HG02840 (cell line): ENCODE measurements around the gene EIPR1.

Experiments
- ATAC-seq: cut with Tn5 transposase; IDR thresholded peaks from one replicate; pipeline ENCODE4 v1.9.1; 2021; ENCODE audit warnings: mild to moderate bottlenecking, moderate library complexity, moderate number of reproducible peaks; ENCODE audit not compliant: unreplicated experiment, low FRiP score

Gene EIPR1

GRCh38 chr2:3169106-3169870, 208.3 kb downstream of the EIPR1 start:
- no peak for ATAC-seq

- ATAC-seq, result no peak
Measured at GRCh38 chr2:3168230-3168891, 209.3 kb downstream of the EIPR1 start.

GRCh38 chr2:3163401-3163800, 214.2 kb downstream of the EIPR1 start:
- ATAC-seq, result no peak

GRCh38 chr2:3162442-3163077, 215.1 kb downstream of the EIPR1 start:
- ATAC-seq, result no peak

GRCh38 chr2:3160751-3161330, 216.8 kb downstream of the EIPR1 start:
- ATAC-seq, result no peak

GRCh38 chr2:3159782-3160545, 217.7 kb downstream of the EIPR1 start:
- ATAC-seq, result no peak

- no peak for ATAC-seq
Measured at GRCh38 chr2:3154700-3155099, 222.9 kb downstream of the EIPR1 start.

GRCh38 chr2:3154146-3154545, 223.5 kb downstream of the EIPR1 start:
- ATAC-seq, result no peak

- no peak for ATAC-seq
Measured at GRCh38 chr2:3151153-3151918, 226.3 kb downstream of the EIPR1 start.

- no peak for ATAC-seq
Measured at GRCh38 chr2:3149441-3150217, 228.0 kb downstream of the EIPR1 start.

GRCh38 chr2:3148716-3149115, 228.9 kb downstream of the EIPR1 start:
- ATAC-seq, result no peak

- ATAC-seq, result no peak
Measured at GRCh38 chr2:3147651-3148530, 229.7 kb downstream of the EIPR1 start.

GRCh38 chr2:3146772-3147650, 230.6 kb downstream of the EIPR1 start:
- no peak for ATAC-seq

- ATAC-seq, result no peak
Measured at GRCh38 chr2:3146175-3146574, 231.4 kb downstream of the EIPR1 start.

- no peak for ATAC-seq
Measured at GRCh38 chr2:3145471-3146021, 232.1 kb downstream of the EIPR1 start.

- ATAC-seq, result no peak
Measured at GRCh38 chr2:3144856-3145255, 232.8 kb downstream of the EIPR1 start.

- ATAC-seq, result no peak
Measured at GRCh38 chr2:3143602-3144001, 234.0 kb downstream of the EIPR1 start.
